HG03135 (cell line): Measurements from ENCODE around the gene SCAMP3.
"Not testable (repeated sequence)": the region's sequence is repeated elsewhere in the genome, so short reads cannot be mapped to it uniquely, and the experiment has no call there.

ENCODE experiments used
- ATAC-seq: cut with Tn5 transposase; IDR thresholded peaks from one replicate; pipeline ENCODE4 v1.9.1; 2021; ENCODE audit warnings: mild to moderate bottlenecking, moderate library complexity; ENCODE audit not compliant: unreplicated experiment

SCAMP3 gene

GRCh38 chr1:155261852-155262673 lies at the start of gene SCAMP3:
SCAMP3 (minus strand) TSS chr1:155262360; CDS start chr1:155262151, 209 bp downstream.
- ATAC-seq, result peak; percentile 90

GRCh38 chr1:155309423-155310021 lies 47.4 kb upstream of the SCAMP3 start:
- ATAC-seq, result no peak

- ATAC-seq, result peak; percentile 92
These were observed 46.6 kb upstream of the SCAMP3 start, which contains the start of gene FDPS for GRCh38 chr1:155308493-155309422. FDPS (plus strand) TSS chr1:155308866; CDS start chr1:155309790, 924 bp downstream.

DNA sequence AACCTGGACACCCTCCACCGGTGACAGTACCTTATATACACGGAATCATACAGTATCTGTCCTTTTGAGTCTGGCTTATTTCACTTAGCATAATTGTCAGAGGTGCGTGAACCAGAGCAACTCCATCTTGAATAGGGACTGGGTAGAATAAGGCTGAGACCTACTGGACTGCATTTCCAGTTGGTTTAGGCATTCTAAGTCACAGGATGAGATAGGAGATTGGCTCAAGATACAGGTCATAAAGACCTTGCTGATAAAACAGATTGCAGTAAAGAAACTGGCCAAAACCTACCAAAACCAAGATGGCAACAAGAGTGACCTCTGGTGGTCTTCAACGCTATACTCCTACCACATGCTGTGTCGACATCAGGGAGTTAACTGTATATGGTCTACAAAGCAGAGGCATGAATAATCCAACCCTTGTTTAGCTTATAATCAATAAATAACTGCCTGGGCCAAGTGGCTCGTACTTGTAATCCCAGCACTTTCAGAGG lies 45.1 kb upstream of the SCAMP3 start:
- no peak for ATAC-seq

DNA sequence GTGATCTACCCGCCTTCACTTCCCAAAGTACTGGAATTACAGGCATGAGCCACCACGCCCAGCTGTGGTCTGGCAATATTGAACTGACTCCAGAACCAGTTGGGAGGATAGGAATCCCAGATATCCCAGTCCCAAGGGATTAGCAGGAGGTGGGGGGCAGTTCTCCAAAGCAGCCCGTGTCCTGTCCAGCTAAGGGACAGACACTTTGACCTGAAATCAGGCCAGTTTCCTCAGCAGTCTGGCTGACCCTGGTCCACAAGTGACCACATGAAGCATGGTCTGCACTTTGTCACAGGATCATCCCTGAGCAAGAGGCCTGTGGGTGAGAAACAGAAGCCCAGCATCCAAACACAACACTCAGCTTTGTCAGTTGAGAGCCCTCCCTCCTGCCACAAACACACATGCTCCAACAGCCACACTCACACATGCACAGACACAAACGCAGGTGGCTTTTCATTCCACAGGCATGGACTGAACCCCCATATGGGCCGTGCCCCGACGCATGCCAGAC lies 43.8 kb upstream of the SCAMP3 start:
- no peak for ATAC-seq

DNA sequence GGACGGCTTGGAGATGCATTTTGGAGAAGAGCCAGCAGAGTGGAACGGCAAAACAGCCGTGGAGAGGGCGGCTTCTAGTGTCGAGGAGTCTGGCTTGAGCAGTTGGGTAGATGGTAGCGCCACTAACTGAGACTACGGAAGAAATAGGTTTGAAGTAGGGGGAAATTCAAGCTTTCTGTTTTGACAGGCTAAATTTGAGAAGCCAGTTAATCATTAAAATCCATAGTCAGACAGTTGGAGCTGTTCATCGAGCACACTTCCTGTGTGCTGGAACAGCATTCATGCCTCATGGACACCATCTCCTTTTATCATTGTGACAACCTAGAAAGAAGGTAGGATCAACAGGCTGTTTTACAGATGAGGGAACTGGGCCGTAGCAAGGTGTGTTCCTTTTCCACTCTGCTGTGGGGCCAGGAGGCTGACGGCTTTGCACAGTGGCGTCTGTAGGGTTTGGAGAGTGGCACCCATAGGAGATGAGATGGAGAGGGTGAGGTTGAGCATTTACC lies 42.5 kb upstream of the SCAMP3 start:
- ATAC-seq, result no peak

DNA sequence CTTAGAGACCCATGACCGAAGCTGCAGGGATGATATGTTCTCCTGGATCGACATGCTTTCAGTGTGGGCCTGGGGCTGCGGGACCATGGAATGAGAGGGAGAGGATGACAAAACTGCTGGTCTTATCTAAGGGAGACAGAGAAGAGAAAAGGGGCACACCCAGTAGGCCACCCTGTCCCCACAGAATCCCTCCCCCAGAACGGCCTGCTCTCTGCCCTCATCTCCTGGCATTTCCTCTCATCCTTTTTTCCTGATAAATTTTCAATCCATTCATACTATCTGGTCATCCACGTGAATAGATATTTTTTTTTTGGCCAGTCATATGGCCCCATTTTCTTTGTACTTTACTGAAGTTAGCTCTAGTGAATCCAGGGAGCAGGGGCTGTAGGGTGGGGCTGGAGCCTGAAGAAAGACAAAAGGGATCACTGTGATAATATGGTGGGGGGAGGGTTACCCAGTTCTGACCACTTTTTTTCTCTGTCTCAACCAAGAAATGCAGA lies 39.2 kb upstream of the SCAMP3 start, which contains the start of gene PKLR:
Gene PKLR, minus strand, starts transcription at position 97 of the 500 bp plus-strand sequence. Its CDS starts 43 bp downstream, at position 54.
- no peak for ATAC-seq

DNA sequence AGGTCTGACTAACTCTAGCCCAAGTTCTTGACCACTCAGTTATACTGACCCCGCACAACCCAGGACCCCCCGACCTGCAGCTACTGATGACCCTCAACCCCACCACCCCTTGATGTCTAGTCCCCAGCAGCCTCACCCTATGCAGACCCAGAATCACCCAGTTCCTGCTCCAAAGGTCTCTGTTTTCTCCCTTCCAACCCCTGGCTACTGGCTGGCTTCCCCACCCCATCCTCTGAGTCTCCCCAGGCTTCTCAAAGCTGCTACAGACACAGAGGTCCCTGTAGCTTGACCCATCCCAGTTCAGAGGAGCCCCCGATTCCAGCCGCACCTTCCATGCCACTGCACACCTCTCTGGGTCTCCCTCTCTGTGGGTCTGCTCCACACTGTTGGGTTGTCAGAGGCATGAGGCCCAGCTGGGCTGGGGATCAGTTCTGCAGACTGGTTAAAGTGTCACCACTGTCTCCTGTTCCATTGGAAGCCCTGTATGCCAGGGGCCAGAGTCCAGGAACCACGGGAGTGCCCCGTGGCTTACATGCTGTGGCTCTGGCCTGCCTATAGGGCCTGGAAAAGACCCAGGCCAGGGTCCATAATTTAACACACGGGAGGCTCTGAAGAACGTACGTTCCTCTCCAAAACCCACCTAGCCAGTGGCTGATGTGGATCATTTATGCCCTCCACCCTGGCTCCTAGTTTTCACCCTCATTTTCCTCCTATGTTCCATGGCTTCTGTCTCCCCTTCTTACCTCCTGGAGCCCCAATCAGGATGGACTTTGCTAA lies 38.6 kb upstream of the SCAMP3 start:
- no peak for ATAC-seq

GRCh38 chr1:155300024-155300423 lies 37.9 kb upstream of the SCAMP3 start:
- no peak for ATAC-seq

- no peak for ATAC-seq
These were observed 35.2 kb upstream of the SCAMP3 start for GRCh38 chr1:155297384-155297783.

- ATAC-seq, result no peak
These were observed 34.5 kb upstream of the SCAMP3 start for GRCh38 chr1:155296661-155297060.

GRCh38 chr1:155295942-155296267 lies 33.7 kb upstream of the SCAMP3 start:
- no peak for ATAC-seq

GRCh38 chr1:155295183-155295941 lies 33.2 kb upstream of the SCAMP3 start:
- no peak for ATAC-seq

GRCh38 chr1:155294520-155295182 lies 32.5 kb upstream of the SCAMP3 start:
- ATAC-seq, result no peak

DNA sequence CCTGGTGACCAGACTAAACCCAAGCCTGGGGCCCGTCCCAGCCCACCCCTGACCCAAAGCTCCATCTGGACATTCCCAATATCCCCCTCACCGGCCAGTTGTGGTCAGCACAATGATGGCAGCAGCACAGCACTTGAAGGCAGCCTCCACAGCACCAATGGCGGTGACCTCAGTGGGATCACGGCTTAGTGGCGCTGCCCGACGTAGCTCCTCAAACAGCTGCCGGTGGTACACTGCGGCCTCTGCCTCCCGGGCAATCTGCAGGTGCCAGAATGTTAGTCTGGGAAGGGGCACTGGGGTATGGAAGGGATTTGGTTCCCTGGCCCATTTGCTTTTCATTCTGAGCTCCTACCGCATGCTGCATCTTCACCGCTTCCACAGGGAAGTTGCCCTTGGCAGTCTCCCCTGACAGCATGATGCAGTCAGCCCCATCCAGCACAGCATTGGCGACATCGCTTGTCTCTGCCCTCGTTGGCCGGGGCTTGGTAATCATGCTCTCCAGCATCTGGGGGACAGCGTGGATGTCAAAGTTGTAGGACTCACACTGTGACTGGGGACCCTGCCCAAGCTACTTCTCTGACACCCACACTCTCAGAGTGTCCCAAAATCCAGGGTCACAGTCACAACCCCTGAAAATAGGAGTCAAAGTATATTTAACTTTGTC lies 31.1 kb upstream of the SCAMP3 start:
- no peak for ATAC-seq

GRCh38 chr1:155291006-155291405 lies 28.8 kb upstream of the SCAMP3 start:
- ATAC-seq, result not testable (repeated sequence)

DNA sequence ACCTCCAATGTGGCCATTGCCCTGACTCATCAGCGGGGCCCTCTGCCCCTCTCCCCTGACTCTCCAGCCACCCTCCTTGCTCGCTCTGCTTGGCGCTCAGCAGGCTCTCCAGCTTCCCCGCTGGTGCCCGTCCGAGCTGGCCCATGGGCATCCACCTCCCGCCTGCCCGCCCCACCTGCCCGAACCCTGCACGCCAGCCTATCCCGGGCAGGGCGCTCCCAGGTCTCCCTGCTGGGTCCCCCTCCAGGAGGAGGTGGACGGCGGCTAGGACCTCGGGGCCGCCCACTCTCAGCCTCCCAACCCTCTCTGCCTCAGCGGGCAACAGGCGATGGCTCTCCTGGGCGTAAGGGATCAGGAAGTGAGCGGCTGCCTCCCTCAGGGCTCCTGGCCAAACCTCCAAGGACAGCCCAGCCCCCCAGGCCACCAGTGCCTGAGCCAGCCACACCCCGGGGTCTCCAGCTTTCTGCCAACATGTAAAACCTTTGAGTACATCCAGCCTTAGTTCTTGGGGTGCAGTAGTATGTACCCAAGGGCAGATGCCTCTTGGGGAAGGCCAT lies 25.9 kb upstream of the SCAMP3 start:
- no peak for ATAC-seq

GRCh38 chr1:155286544-155286943 lies 24.4 kb upstream of the SCAMP3 start:
- ATAC-seq, result no peak
